CD4-positive, alpha-beta T cell (primary cell): Measurements from ENCODE around the gene CLCN6. TPM values are rescaled to one million over a fixed set of nuclear protein-coding genes. Genes with fewer than 3 reads are reported as not detected.
"Not testable (repeated sequence)": the region's sequence is repeated elsewhere in the genome, so short reads cannot be mapped to it uniquely, and the experiment has no call there.

Experiments used
- ATAC-seq: fragments of 200-7000 bp; cut with Tn5 transposase; one replicate; pipeline ENCODE4 v1.10.0; 2022; ENCODE audit warnings: mild to moderate bottlenecking; ENCODE audit not compliant: poor library complexity
- CTCF ChIA-PET: fragments of 350-600 bp; sonication (Branson Sonifier 250); formaldehyde crosslinking; loops from one replicate; lab custom pipeline; 2021; ENCODE audit warnings: antibody characterized with exemption, inconsistent platforms; lab: Charles Lee
- POLR2A ChIA-PET: fragments of 350-600 bp; sonication (Branson Sonifier 250); formaldehyde crosslinking; loops from one replicate; lab custom pipeline; 2021; ENCODE audit warnings: antibody characterized with exemption, inconsistent platforms; lab: Charles Lee
- DNase-seq, 14 experiments: peaks; one replicate each; pipeline ENCODE4 v3.0.0-alpha.2; 2013 to 2020; ENCODE audit warnings: mixed read lengths in 2 of 14
- H3K27ac ChIP-seq, 2 donors: one replicate each; pipeline versions ENCODE4 v1.5.1 to v1.7.0; 2013; ENCODE audit warnings: low read length in 2 of 2, low read depth in 1 of 2, mild to moderate bottlenecking in 1 of 2
- H3K27me3 ChIP-seq, 2 experiments: 1 replicate in 1 of 2; 2 replicates in 1 of 2; pipeline versions ENCODE4 v1.6.1 to v1.7.0; 2013; ENCODE audit warnings: low read length in 2 of 2, control low read depth in 1 of 2, mild to moderate bottlenecking in 1 of 2, moderate library complexity in 1 of 2; ENCODE audit not compliant: insufficient read depth in 2 of 2, control insufficient read depth in 1 of 2
- H3K36me3 ChIP-seq: one replicate; pipeline ENCODE4 v1.6.1; 2013; ENCODE audit warnings: low read length, control low read depth; ENCODE audit not compliant: insufficient read depth
- H3K4me1 ChIP-seq: one replicate; pipeline ENCODE4 v1.6.1; 2013; ENCODE audit warnings: low read length, control low read depth; ENCODE audit not compliant: insufficient read depth
- H3K4me3 ChIP-seq: one replicate; pipeline ENCODE4 v1.5.1; 2013; ENCODE audit warnings: mild to moderate bottlenecking, low read length, moderate library complexity
- H3K9me3 ChIP-seq, 2 experiments: 1 replicate in 1 of 2; 2 replicates in 1 of 2; pipeline versions ENCODE4 v1.6.1 to v1.7.0; 2013; ENCODE audit warnings: low read length in 2 of 2, mild to moderate bottlenecking in 2 of 2, control low read depth in 1 of 2, moderate library complexity in 1 of 2; ENCODE audit not compliant: control insufficient read depth in 1 of 2, insufficient read depth in 1 of 2
- H3K27ac Mint-ChIP-seq: one replicate; pipeline ENCODE4 v1.8.0; 2020; ENCODE audit warnings: mixed read lengths
- H3K27me3 Mint-ChIP-seq: one replicate; pipeline ENCODE4 v1.8.0; 2021; ENCODE audit warnings: mixed read lengths
- H3K36me3 Mint-ChIP-seq: one replicate; pipeline ENCODE4 v1.8.0; 2021; ENCODE audit warnings: low read depth, mixed read lengths
- H3K4me1 Mint-ChIP-seq: one replicate; pipeline ENCODE4 v1.8.0; 2021; ENCODE audit warnings: low read depth, mixed read lengths
- H3K4me3 Mint-ChIP-seq: one replicate; pipeline ENCODE4 v1.8.0; 2020; ENCODE audit warnings: mild to moderate bottlenecking, mixed read lengths
- H3K9me3 Mint-ChIP-seq: one replicate; pipeline ENCODE4 v1.8.0; 2020; ENCODE audit warnings: mixed read lengths
- CTCF ChIP-seq: fragments of 200-600 bp; IDR thresholded peaks from one replicate; pipeline ENCODE4 v1.8.0; 2022; ENCODE audit warnings: antibody characterized with exemption, mild to moderate bottlenecking
- intact Hi-C, 2 experiments: fragments of 100-400 bp; cut with DNase I in 1 of 2; cut with micrococcal nuclease in 1 of 2; formaldehyde crosslinking; loops; one replicate each; pipeline versions ENCODE4 v1.15.1 to v1.9.0; 2023 to 2025; cut with DNase I, micrococcal nuclease
- total RNA-seq, 174 experiments: library from RNA in 2 of 174; stranded (reverse) in 2 of 174; gene quantifications; one replicate each; pipeline ENCODE4 v1.2.3 and lab custom pipeline; 2021 to 2026

CLCN6 gene
- total RNA-seq, 2 experiments from 2014 or later = 10.9 to 11.2 TPM

GRCh38 chr1:11802973-11803885 is 2.8 kb upstream of the CLCN6 start:
- intact Hi-C loops = loop anchor here in 1 of 2 experiments (2.0 to 5.0 kb wide), 2 partner anchors 66 to 122 kb away; partner anchors contain the start of genes AGTRAP and MAD2L2
- Mint-ChIP-seq H3K4me3 (peak overlapping the region; percentile 99), H3K36me3 (peaks cover 41% of the 10 kb centered on the region), H3K27me3 (no peaks in the 10 kb centered on the region), H3K4me1 (peaks cover 58% of the 10 kb centered on the region), H3K27ac (peak overlapping the region; percentile 91), H3K9me3 (no peaks in the 10 kb centered on the region)
- TF ChIP-seq CTCF = no peak
- Histone ChIP-seq H3K27ac (peak overlapping the region; percentile 4 to 38), H3K36me3 (peaks cover 30% of the 10 kb centered on the region), H3K27me3 (no peaks in the 10 kb centered on the region), H3K4me3 (peak overlapping the region; percentile 59), H3K9me3 (no peaks in the 10 kb centered on the region), H3K4me1 (peaks cover 60% of the 10 kb centered on the region)
- DNase-seq = peak; percentile 38 to 90 (median 72)
- ATAC-seq = peak; percentile 35
- ChIA-PET POLR2A (interaction anchor here (0.8 to 2.6 kb wide), 10 partner anchors 9 to 139 kb away, joined by 3 to 20 read pairs (median 5); partner anchors contain the start of genes AGTRAP and FBXO6), CTCF (interaction anchor here (0.8 to 1.2 kb wide), 3 partner anchors 83 to 153 kb away, joined by 3 to 4 read pairs (median 4); partner anchors contain the start of gene FBXO6)

- Mint-ChIP-seq H3K27ac (peak overlapping the region; percentile 91), H3K36me3 (peaks cover 43% of the 10 kb centered on the region), H3K4me3 (peak overlapping the region; percentile 99), H3K4me1 (peaks cover 63% of the 10 kb centered on the region)
- H3K36me3 ChIP-seq = peaks cover 25% of the 10 kb centered on the region
- H3K4me3 ChIP-seq = peak overlapping the region; percentile 98
- CTCF ChIA-PET = interaction anchor here (0.6 to 1.2 kb wide), 4 partner anchors 84 to 329 kb away, joined by 3 to 4 read pairs (median 4); partner anchors contain the start of gene FBXO6
- H3K4me1 ChIP-seq = peaks cover 60% of the 10 kb centered on the region
- H3K27me3 ChIP-seq, H3K9me3 Mint-ChIP-seq, ATAC-seq, H3K27me3 Mint-ChIP-seq, DNase-seq, H3K9me3 ChIP-seq: not testable (repeated sequence)
- intact Hi-C loops = loop anchor here in 1 of 2 experiments (2.0 to 5.0 kb wide), 2 partner anchors 67 to 123 kb away; partner anchors contain the start of genes AGTRAP and MAD2L2
- POLR2A ChIA-PET = interaction anchor here (0.8 to 2.6 kb wide), 9 partner anchors 10 to 140 kb away, joined by 3 to 20 read pairs (median 5); partner anchors contain the start of genes AGTRAP and FBXO6
- H3K27ac ChIP-seq = peak overlapping the region in 1 of 2 donors; percentile 38
Measured at GRCh38 chr1:11803924-11804665, 1.9 kb upstream of the CLCN6 start.

GRCh38 chr1:11804666-11805421 is 1.1 kb upstream of the CLCN6 start:
- CTCF ChIA-PET = interaction anchor here (0.6 kb wide), 1 partner anchor 328 kb away, joined by 4 read pairs; no protein-coding TSS in a partner anchor
- POLR2A ChIA-PET = interaction anchor here (3.4 kb wide), 1 partner anchor 104 kb away, joined by 84 read pairs; no protein-coding TSS in a partner anchor

More at GRCh38 chr1:11804666-11805421, 1.1 kb upstream of the CLCN6 start:
- H3K27me3 ChIP-seq = no peaks in the 10 kb centered on the region
- no peaks in the 10 kb centered on the region for H3K9me3 Mint-ChIP-seq
- DNase-seq (peak in 8 of 14 experiments; percentile 6 to 62 (median 42)), ATAC-seq (no peak)
- H3K4me1 Mint-ChIP-seq = peaks cover 66% of the 10 kb centered on the region
- peak overlapping the region; percentile 98 for H3K4me3 ChIP-seq
- peak overlapping the region; percentile 99 for H3K4me3 Mint-ChIP-seq
- H3K9me3 ChIP-seq = no peaks in the 10 kb centered on the region
- H3K27ac ChIP-seq = peak overlapping the region; percentile 86 to 92
- peaks cover 42% of the 10 kb centered on the region for H3K36me3 Mint-ChIP-seq
- H3K4me1 ChIP-seq = peaks cover 60% of the 10 kb centered on the region
- peaks cover 22% of the 10 kb centered on the region for H3K36me3 ChIP-seq
- intact Hi-C loops = loop anchor here in 1 of 2 experiments (5.0 kb wide), 4 partner anchors 68 to 1773 kb away; partner anchors contain the start of genes AGTRAP, FBXO2, FBXO44 and UBE4B
- no peak for TF ChIP-seq CTCF
- H3K27me3 Mint-ChIP-seq = no peaks in the 10 kb centered on the region
- H3K27ac Mint-ChIP-seq = peak overlapping the region; percentile 91
